Spleen (tissue), 7 donors: ENCODE measurements around the gene ATP8A2.

Source experiments
- POLR2A ChIP-seq, 3 donors: fragments of 450-650 bp; IDR thresholded peaks; one replicate each; pipeline ENCODE4 v1.5.1; 2017; ENCODE audit warnings: antibody characterized with exemption in 3 of 3, mild to moderate bottlenecking in 1 of 3
- TF ChIP-seq, protein P1 (sequence below), 11 experiments: fragments of 200-600 bp in 7 of 11; fragments of 450-650 bp in 4 of 11; sonication (generic) in 4 of 11; IDR thresholded peaks in 8 of 11; conservative IDR thresholded peaks in 3 of 11; 1 replicate in 7 of 11; 2 replicates in 4 of 11; pipeline versions ENCODE4 v1.4.0 to v1.8.0; 2016 to 2021; ENCODE audit warnings: antibody characterized with exemption in 11 of 11, inconsistent platforms in 4 of 11, mild to moderate bottlenecking in 1 of 11
- donor health status: DM: no; HTN: no; CAD: no; lungs with moderate emphysema.
- donor health status: DM: no; HTN: no; CAD: no.
- donor health status: DM: no; HTN: no; CAD: no.

DNA sequence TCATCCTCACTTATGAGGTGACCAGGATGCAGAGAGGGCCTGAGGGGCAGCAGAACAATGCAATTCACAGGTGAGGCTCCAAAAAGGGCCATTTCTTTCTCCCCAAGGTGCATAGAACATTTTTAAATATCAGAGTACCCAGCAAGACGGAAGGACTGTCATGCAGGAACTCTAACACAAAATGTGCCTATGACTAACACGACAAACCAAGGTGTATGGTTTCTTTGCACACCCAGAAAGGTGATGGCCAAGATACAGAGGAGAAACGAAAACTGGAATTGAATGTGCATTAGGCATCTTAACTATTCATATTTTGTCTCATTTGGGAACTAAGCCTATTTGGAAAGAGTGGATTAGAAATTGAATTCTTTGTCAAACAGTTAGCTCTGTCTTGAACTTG is 650.2 kb downstream of the ATP8A2 start:
- TF ChIP-seq POLR2A (IDR thresholded peaks at IDR 0.05): no peak
- TF ChIP-seq, protein P1, sequence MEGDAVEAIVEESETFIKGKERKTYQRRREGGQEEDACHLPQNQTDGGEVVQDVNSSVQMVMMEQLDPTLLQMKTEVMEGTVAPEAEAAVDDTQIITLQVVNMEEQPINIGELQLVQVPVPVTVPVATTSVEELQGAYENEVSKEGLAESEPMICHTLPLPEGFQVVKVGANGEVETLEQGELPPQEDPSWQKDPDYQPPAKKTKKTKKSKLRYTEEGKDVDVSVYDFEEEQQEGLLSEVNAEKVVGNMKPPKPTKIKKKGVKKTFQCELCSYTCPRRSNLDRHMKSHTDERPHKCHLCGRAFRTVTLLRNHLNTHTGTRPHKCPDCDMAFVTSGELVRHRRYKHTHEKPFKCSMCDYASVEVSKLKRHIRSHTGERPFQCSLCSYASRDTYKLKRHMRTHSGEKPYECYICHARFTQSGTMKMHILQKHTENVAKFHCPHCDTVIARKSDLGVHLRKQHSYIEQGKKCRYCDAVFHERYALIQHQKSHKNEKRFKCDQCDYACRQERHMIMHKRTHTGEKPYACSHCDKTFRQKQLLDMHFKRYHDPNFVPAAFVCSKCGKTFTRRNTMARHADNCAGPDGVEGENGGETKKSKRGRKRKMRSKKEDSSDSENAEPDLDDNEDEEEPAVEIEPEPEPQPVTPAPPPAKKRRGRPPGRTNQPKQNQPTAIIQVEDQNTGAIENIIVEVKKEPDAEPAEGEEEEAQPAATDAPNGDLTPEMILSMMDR (IDR thresholded peaks at IDR 0.05 in 8 of 11, conservative IDR thresholded peaks at IDR 0.05 in 3 of 11): no peak
